Astrocyte of the spinal cord (primary cell): ENCODE data around the gene LMLN.

Experiments used
- DNase-seq: peaks from one replicate; pipeline ENCODE4 v3.0.0; 2011; ENCODE audit warnings: low read depth, low spot score
- H3K4me3 ChIP-seq: 2 replicates; pipeline ENCODE4 v1.5.1; 2011; ENCODE audit warnings: low read depth, mild to moderate bottlenecking, low read length, moderate library complexity
- CTCF ChIP-seq: IDR thresholded peaks from 2 replicates; pipeline ENCODE4 v1.5.1; 2012; ENCODE audit warnings: low read depth, mild to moderate bottlenecking, low read length, inconsistent platforms
- in situ Hi-C: cut with HindIII; loops from 2 replicates; pipeline ENCODE4 v1.10.0; 2017; ENCODE audit warnings: low sequenced_read_pairs

LMLN gene

GRCh38 chr3:198026620-198027019, 66.6 kb downstream of the LMLN start:
- no peak for TF ChIP-seq CTCF
- no peak for DNase-seq
- in situ Hi-C loops = no loop called here
- H3K4me3 ChIP-seq = no peak overlapping the region

DNA sequence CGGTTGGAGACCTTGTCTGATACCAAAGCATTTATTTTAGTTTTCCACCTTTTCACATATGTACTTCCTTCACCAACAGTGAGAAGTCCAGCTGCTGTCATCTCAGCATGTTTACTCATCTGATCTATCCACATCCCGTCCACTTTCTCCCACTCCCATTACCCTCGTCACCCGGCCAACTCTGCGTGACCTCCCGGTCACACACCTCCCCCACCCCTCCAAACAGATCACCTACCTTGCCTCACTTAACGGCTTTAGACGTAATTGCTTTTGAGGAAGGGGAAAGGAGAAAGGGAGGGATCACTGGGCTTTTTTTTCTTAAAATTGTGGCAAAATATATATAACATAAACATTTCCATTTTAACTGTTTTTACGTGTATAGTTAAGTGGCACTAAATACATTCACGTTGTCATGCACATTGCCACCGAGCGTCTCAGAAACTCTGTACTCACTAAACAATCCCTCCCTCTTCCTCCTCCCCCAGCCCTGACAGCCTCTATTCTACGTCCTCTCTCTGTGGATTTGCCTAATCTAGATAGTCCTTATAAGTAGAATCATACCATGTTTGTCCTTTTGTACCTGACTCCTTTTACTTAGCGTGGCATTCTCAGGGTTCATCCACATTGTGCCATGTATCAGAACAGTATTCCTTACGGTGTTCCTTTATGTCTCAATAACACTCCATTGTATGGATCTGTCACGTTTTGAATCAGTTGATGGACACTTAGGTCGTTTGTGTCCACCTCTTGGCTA, 67.2 kb downstream of the LMLN start:
- no peak overlapping the region for H3K4me3 ChIP-seq
- in situ Hi-C loops = no loop called here
- DNase-seq = no peak
- no peak for TF ChIP-seq CTCF

- no peak for DNase-seq
- TF ChIP-seq CTCF = no peak
- in situ Hi-C loops = no loop called here
- no peak overlapping the region for H3K4me3 ChIP-seq
Measured at GRCh38 chr3:198027799-198028390, 67.9 kb downstream of the LMLN start.

- DNase-seq = peak; percentile 70
- in situ Hi-C loops = no loop called here
- no peak for TF ChIP-seq CTCF
- H3K4me3 ChIP-seq = no peak overlapping the region
Measured at GRCh38 chr3:198028718-198029117, 68.7 kb downstream of the LMLN start.

DNA sequence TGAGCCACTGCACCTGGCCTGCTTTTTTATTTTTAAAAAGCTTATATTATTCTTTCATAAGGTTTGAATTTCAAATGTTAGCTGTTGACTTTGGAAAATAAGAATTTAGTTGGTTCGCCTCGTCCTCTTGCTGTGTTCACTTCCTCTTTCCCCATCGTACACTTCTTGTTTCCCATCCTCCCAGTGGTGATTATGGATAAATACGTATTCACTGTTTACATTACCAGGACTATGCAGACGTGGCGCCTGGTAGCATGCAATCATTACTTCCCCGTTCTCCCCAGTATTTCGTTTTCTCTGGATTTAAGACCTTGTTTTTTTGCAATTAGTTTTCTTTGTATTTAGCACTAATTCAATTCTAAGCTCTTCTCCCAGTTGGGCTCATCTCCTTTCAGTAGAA, 70.1 kb downstream of the LMLN start:
- TF ChIP-seq CTCF = no peak

GRCh38 chr3:198030726-198031125, 70.7 kb downstream of the LMLN start:
- in situ Hi-C loops = no loop called here
- TF ChIP-seq CTCF = no peak
- no peak for DNase-seq
- H3K4me3 ChIP-seq = no peak overlapping the region

More for the DNA sequence above, 70.1 kb downstream of the LMLN start:
- in situ Hi-C loops = no loop called here
- H3K4me3 ChIP-seq = no peak overlapping the region
- DNase-seq = no peak
